GM18861 (cell line): ENCODE data around the gene TUBA1A.
"Not testable (repeated sequence)": the region's sequence is repeated elsewhere in the genome, so short reads cannot be mapped to it uniquely, and the experiment has no call there.

ENCODE experiments used
- ATAC-seq: cut with Tn5 transposase; IDR thresholded peaks from one replicate; pipeline ENCODE4 v1.9.1; 2021; ENCODE audit not compliant: unreplicated experiment

The TUBA1A gene

GRCh38 chr12:49160399-49160798 is 28.5 kb downstream of the TUBA1A start:
- no peak for ATAC-seq

GRCh38 chr12:49154221-49154620 is 34.7 kb downstream of the TUBA1A start:
- no peak for ATAC-seq

GRCh38 chr12:49147384-49147783 is 41.5 kb downstream of the TUBA1A start:
- ATAC-seq = no peak

GRCh38 chr12:49146406-49146805 is 42.5 kb downstream of the TUBA1A start:
- no peak for ATAC-seq

GRCh38 chr12:49144384-49144783 is 44.5 kb downstream of the TUBA1A start:
- ATAC-seq = no peak

- no peak for ATAC-seq
Observed at GRCh38 chr12:49138999-49139398, 49.9 kb downstream of the TUBA1A start.

- ATAC-seq = no peak
Observed at GRCh38 chr12:49138587-49138986, 50.3 kb downstream of the TUBA1A start.

- ATAC-seq = no peak
Observed at GRCh38 chr12:49137476-49137875, 51.4 kb downstream of the TUBA1A start.

GRCh38 chr12:49136997-49137396 is 51.9 kb downstream of the TUBA1A start:
- not testable (repeated sequence) for ATAC-seq
